ENCODE data around the gene RASGRP3.

RASGRP3 gene

DNA sequence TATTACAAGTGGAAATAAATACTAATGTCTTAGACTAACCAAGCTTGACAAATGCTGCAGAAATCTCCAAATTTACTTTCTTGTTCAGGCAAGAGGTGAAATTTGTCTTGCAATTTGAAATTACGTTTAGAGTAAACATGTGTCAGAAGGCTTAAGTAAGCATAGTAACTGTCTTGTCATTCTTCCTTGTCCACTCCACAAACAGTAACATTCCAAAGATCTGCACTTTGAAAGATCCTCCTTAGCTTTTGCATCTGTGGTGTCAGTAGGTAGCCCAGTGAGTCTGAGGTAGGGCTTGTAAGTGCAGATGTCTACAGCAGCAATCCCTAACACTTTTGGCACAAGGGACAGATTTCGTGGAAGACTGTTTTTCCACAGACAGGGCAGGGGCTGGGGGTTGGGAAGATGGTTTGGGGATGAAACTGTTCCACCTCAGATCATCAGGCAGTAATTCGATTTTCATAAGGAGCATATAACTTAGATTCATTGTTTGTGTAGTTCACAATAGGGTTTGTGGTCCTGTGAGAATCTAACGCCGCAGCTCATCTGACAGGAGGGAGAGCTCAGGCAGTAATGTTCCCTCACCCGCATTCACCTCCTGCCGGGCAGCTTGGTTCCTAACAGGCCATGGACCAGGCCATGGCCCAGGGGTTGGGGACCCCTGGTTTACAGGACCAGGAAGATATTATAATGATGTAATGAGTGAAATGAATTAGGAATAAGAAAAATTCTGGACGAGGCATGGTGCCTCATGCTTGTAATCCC, 18.6 kb downstream of the RASGRP3 start:
- H3K4me1 ChIP-seq = peaks cover 2% of the 10 kb centered on the region
- peaks cover 16% of the 10 kb centered on the region for H3K79me2 ChIP-seq
- no peak overlapping the region for H3K27ac ChIP-seq
- H3K9me3 ChIP-seq (ENCODE audit: control insufficient read depth, low read length) = no peaks in the 10 kb centered on the region
- no peak overlapping the region for H2AFZ ChIP-seq
- H3K9ac ChIP-seq = no peak overlapping the region
- H3K4me2 ChIP-seq (ENCODE audit: low read length) = no peak overlapping the region
- H3K4me3 ChIP-seq (ENCODE audit: low read depth, low read length) = no peak overlapping the region
- H3K36me3 ChIP-seq (ENCODE audit: control insufficient read depth, insufficient read depth, low read length) = no peaks in the 10 kb centered on the region
- TF ChIP-seq, protein P1, sequence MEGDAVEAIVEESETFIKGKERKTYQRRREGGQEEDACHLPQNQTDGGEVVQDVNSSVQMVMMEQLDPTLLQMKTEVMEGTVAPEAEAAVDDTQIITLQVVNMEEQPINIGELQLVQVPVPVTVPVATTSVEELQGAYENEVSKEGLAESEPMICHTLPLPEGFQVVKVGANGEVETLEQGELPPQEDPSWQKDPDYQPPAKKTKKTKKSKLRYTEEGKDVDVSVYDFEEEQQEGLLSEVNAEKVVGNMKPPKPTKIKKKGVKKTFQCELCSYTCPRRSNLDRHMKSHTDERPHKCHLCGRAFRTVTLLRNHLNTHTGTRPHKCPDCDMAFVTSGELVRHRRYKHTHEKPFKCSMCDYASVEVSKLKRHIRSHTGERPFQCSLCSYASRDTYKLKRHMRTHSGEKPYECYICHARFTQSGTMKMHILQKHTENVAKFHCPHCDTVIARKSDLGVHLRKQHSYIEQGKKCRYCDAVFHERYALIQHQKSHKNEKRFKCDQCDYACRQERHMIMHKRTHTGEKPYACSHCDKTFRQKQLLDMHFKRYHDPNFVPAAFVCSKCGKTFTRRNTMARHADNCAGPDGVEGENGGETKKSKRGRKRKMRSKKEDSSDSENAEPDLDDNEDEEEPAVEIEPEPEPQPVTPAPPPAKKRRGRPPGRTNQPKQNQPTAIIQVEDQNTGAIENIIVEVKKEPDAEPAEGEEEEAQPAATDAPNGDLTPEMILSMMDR (IDR thresholded peaks at IDR 0.05) = no peak
- no peaks in the 10 kb centered on the region for H3K27me3 ChIP-seq (ENCODE audit: control insufficient read depth, insufficient read depth, low read length)

DNA sequence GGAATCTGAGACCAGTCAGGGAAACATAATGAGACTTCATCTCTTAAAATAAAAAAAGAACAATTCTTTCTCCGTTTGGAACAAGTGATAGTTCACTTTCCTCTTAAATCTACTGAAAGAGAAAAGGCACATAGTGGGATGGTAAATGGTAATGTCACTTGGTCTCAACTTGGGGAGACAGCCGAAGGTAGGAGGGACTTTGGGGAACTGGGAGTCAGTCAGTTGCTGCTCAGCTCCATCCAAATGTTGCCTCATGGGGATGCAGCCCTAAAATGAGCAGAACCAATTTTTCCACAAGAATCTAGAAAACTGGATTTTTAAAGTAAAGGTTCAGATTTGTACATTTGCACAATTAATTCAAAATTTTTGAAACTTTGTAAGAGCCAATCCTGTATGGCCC, 19.2 kb downstream of the RASGRP3 start:
- no peaks in the 10 kb centered on the region for H3K36me3 ChIP-seq (ENCODE audit: control insufficient read depth, insufficient read depth, low read length)
- no peak overlapping the region for H3K4me2 ChIP-seq (ENCODE audit: low read length)
- no peak overlapping the region for H3K27ac ChIP-seq
- H3K4me3 ChIP-seq (ENCODE audit: low read depth, low read length) = no peak overlapping the region
- no peaks in the 10 kb centered on the region for H3K9me3 ChIP-seq (ENCODE audit: control insufficient read depth, low read length)
- no peak overlapping the region for H3K9ac ChIP-seq
- H3K79me2 ChIP-seq = peaks cover 16% of the 10 kb centered on the region
- H2AFZ ChIP-seq = no peak overlapping the region
- TF ChIP-seq, protein P1 (IDR thresholded peaks at IDR 0.05) = no peak
- no peaks in the 10 kb centered on the region for H3K27me3 ChIP-seq (ENCODE audit: control insufficient read depth, insufficient read depth, low read length)
- no peaks in the 10 kb centered on the region for H3K4me1 ChIP-seq

DNA sequence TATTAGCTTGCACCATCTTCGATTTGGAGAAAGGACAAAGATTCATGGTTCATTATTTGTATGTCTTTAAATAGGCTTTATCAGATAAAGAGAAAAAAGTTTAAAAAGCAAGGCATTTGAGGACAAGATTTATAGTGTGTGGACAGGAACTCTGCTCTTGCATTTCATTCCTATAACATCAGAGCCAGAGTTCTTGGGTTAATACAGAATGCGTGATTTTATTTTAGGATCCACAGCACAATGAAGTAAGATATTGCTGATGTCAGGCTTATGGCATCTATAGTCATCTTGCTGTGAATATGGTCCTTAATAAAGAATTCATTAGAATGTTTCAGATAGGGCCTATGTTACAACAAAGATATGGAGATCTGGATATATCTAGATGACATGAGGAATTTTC, 19.7 kb downstream of the RASGRP3 start:
- Histone ChIP-seq H3K4me1 (no peaks in the 10 kb centered on the region), H3K9me3 (ENCODE audit: control insufficient read depth, low read length) (no peaks in the 10 kb centered on the region), H3K79me2 (peaks cover 16% of the 10 kb centered on the region), H2AFZ (no peak overlapping the region), H3K4me3 (ENCODE audit: low read depth, low read length) (no peak overlapping the region), H3K36me3 (ENCODE audit: control insufficient read depth, insufficient read depth, low read length) (no peaks in the 10 kb centered on the region), H3K27ac (no peak overlapping the region), H3K4me2 (ENCODE audit: low read length) (no peak overlapping the region), H3K27me3 (ENCODE audit: control insufficient read depth, insufficient read depth, low read length) (no peaks in the 10 kb centered on the region), H3K9ac (no peak overlapping the region)
- TF ChIP-seq, protein P1 (IDR thresholded peaks at IDR 0.05) = no peak

DNA sequence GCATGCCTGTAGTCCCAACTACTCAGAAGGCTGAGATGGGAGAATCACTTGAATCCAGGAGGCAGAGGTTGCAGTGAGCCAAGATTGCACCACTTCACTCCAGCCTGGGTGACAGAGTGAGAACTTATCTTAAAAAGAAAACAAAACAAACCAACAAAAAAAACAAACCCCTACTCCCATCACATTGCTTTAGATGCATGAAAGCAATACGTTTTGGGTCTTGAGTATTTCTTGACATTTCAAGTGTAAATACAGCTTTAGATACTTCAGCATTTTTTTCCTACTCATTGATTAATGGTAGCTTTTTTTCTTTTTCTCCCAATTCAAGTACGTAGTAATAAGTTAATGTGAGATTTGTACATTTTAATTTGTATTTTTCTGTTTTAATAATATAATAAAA, 20.3 kb downstream of the RASGRP3 start:
- Histone ChIP-seq H3K36me3 (ENCODE audit: control insufficient read depth, insufficient read depth, low read length) (no peaks in the 10 kb centered on the region), H3K4me3 (ENCODE audit: low read depth, low read length) (no peak overlapping the region), H3K27me3 (ENCODE audit: control insufficient read depth, insufficient read depth, low read length) (no peaks in the 10 kb centered on the region), H3K4me2 (ENCODE audit: low read length) (no peak overlapping the region), H3K4me1 (no peaks in the 10 kb centered on the region), H3K27ac (no peak overlapping the region), H2AFZ (no peak overlapping the region), H3K9ac (no peak overlapping the region), H3K79me2 (peaks cover 18% of the 10 kb centered on the region), H3K9me3 (ENCODE audit: control insufficient read depth, low read length) (no peaks in the 10 kb centered on the region)
- TF ChIP-seq, protein P1 (IDR thresholded peaks at IDR 0.05) = no peak

DNA sequence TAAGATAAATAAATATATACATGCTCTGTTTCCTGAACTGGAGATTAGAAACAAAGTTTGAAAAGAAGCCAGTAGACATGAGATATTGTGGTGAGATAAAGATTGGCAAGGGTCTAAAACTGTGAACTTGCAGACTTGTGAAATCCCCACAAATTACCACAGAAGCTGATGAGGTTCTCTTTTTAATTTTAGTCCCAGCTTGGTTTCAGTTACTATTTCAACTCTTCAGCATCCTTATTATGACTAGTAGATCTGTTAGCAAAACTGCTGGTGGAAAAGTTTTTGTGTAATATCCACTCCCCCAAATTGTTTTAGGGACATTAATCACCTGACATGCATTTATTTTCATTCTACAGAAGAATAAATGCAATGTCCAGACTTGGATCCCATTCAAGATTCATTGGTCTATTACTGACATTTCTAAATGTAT, 20.8 kb downstream of the RASGRP3 start:
- no peaks in the 10 kb centered on the region for H3K36me3 ChIP-seq (ENCODE audit: control insufficient read depth, insufficient read depth, low read length)
- H3K27ac ChIP-seq = no peak overlapping the region
- H3K79me2 ChIP-seq = peaks cover 14% of the 10 kb centered on the region
- H3K27me3 ChIP-seq (ENCODE audit: control insufficient read depth, insufficient read depth, low read length) = no peaks in the 10 kb centered on the region
- no peak overlapping the region for H3K4me3 ChIP-seq (ENCODE audit: low read depth, low read length)
- no peaks in the 10 kb centered on the region for H3K4me1 ChIP-seq
- no peaks in the 10 kb centered on the region for H3K9me3 ChIP-seq (ENCODE audit: control insufficient read depth, low read length)
- H2AFZ ChIP-seq = no peak overlapping the region
- TF ChIP-seq, protein P1 (IDR thresholded peaks at IDR 0.05) = no peak
- no peak overlapping the region for H3K4me2 ChIP-seq (ENCODE audit: low read length)
- no peak overlapping the region for H3K9ac ChIP-seq

Measured in parathyroid adenoma (tissue), 2 donors.